LoVo (cell line): ENCODE data around the gene BLOC1S1.

ENCODE experiments used
- DNase-seq: peaks from one replicate; pipeline ENCODE4 v3.0.0-alpha.2; 2016; ENCODE audit warnings: low spot score

The BLOC1S1 gene

DNA sequence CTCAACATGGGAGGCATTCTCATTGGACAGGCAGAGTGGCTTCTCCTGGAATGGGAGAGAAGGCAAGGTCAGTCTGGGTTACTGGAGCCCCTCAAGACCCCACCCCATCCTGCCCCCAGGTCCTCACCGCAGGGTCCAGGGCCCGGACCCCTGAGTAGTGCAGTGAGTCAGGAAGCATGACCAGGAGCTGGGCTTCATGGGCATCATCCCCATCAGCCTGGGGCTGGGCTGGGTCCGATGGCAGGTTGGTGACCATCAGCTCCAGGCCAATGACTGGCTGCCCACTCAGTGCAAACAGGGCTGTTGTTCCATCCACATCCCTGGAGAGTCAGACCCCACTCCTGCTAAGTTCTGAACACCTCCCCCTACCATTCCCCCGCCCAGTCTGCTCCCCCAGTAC, 21.2 kb upstream of the BLOC1S1 start:
- DNase-seq, result no peak

DNA sequence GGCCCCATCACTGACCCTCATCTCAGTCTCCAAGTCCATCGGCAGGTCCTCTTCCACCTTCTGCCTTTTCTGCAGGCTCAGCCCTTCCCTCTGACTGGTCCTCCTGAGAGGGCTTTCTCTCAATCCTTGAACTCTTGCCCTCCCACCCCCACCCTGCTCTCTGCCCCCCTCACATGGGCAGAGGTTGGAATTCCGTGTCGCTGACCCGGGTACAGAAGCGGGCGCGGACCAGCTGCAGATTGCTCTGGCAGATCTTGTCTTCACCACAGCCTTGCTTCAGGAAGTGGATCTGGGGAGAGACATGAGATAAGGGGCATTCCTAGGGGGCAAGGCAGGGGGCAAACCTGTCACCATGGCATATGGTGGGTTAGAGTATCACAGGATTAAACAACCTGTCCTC, 20.5 kb upstream of the BLOC1S1 start:
- DNase-seq, result no peak

DNA sequence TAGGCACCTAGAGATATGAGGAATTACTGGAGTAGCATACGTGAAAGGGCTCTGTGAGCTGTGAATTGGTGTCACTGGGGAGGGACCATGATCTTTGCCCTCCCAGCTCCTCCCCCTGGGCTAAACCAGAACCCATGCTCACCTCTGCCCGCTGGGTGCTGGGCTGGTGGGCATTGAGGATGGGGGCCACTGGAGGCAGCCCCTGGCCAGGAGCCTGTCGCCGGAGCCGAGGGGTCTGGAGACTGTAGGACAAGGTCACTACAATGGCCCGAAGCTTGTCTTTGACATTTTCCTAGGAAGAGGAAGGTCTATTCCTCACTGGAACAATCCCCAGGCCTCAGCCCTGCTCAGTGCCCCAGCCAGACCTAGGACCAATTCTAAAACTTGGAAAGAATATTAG, 19.7 kb upstream of the BLOC1S1 start:
- no peak for DNase-seq

DNA sequence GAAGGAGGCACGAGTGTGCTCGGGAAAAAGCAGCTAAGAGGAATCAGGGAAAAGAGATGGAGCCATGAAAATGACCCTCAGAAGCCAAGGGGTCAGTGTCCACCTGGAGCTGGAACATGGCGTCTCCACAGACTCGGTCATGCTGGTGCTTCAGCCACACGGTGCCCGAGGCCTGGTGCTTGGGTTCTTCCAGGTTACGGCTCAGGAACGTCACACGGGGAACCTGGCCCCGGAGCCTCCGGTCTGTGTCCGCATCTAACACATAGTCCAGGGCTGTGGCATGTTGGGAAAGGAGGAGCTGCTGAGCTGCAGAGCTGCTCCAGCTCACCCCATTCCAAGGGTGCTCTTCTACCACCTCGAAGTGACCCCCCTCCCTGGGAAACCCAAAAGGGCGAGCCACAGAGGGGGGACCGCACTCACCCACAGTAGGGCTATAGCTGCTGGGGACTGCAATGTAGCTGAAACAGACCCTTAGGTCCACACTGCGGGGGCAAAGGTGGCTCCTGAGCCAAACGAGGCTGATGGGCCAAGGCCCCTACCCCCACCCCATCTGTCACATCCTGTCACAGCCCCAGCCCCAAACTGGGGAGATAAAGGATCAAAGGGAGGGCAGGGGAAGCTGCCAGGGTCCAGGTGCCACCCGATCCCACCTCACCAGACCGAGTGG, 18.9 kb upstream of the BLOC1S1 start:
- DNase-seq, result no peak

DNA sequence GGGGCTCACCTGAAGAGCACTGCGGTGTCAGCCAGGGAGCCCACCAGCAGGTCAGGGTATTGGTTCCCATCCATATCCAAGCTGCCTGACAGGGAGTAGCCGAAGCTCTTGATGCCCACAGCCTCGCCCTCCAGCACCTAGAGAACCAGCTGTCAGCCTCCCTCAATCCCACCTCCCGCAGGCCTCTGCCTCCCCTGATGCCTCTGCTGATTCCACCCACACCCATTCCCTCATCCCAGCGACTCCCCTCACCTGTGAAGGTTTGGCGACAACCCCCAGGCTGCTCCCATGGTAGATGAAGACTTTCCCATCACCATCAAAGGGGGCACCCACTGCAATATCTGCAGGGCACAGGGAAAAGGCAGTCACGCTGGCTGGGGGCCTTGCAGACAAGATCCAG, 18.2 kb upstream of the BLOC1S1 start:
- no peak for DNase-seq

DNA sequence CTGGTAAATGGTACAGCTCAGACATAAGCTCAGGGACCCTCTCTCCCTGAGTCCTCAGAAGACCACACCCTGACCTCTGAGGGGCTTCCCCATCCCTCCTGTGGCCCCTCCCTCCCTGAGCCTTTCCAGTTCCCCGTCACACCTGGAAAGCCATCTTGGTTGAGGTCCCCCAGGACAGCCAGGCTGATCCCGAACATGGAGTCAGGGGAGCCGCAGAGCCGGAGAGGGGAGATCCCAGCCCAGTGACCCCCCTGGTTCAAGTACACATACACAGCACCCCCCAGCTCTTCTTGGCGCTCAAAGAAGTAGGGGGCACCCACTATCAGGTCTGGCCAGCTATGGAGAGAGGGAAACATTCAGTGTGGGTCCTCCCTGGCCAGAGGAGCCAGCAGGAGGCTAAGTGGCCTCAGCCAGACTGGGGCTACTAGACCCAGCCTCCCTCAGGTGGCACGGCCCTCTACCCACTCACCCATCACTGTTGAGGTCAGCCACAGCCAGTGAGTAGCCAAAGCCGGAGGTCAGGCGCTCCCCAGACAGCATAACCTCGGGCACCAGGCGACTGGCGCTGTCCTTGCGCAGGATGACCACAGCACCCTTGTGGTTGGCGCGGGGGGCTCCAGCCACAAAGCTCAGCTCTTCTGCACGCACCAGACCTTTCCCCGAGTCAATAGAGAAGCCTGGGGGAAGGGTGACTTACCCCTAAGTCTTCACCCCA, 17.4 kb upstream of the BLOC1S1 start:
- no peak for DNase-seq

DNA sequence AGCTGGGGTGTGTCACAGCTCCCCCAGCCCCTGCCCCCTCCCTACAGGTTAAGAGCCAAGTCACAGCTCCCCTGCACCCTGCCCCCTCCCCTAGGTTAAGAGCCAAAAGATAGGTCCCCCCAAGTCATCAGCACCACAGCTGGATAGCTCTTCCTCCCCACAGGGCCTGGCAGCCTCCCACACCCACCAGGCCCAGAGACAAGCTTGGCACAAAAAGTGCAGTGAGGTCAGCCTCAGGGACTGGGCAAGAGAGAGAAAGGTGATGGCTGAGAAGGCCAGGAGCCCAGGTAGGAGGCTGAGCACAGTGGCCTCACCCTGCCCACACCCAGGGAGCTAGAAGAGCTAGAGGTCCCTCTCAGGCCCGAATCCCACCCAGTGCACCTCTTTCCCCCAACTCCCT, 16.9 kb upstream of the BLOC1S1 start:
- no peak for DNase-seq

DNA sequence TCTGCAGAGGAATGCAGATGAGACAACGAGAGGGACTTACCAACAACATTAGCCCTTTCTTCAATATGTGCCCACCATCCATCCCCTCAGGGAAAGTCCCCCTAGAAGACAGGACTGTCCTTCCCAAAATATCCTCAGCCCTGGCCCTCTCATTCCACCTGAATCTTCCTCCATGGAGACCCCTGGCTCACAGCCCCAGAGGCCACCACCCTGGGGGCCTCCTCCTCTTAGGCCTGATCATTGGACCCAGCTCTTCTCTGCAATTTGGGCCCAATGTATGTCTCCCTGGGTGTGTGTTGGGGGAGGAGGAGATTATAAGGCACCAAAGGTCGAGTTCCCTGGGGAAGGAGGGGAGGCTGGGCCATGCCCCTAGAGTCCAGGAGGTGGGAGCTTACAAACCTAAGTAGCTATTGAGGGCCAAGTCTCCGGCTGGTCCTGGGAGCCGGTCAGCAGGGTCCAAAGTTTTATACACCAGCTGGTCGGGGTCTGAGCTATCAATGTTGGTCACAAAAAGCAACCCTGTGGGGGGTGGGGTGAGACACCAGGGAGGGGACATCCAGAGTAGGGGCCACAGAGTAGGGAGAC, 16.3 kb upstream of the BLOC1S1 start:
- no peak for DNase-seq

DNA sequence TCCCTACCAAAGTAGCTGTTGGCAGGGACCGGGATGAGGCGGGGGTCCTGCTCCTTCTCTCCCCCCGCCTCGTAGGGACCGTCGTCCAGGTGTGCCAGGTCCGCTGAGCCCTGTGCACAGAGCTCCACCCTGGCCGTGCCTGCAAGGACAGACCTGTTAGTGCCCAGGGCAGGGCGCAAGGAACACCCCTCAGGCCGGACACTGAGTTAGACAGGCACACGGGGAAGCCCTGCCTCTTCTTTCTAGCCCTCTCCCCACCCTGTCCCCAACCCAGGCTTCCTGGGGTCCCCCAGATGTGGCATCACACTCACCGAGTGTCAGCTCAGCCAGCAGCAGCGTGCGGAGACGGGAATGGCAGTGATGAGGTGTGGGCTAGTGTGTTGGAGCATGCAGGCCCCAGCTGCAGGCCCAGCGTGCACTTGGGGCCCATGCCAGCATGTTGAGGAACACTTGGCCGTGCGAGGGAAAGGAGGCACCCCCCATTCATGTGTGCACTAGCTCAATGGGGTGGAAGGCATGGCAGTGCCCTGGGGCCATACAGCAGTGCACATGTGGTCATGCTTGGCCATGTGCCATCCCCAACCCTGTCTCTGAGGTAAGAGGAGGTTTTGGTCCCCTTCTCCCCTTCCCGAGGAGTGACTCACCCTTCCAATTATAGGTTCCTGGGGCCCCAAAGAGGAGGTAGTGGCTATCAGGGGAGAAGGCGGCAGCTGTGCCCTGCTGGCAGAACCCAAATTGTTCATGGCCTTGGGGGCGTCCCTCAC, 15.4 kb upstream of the BLOC1S1 start:
- DNase-seq, result no peak

DNA sequence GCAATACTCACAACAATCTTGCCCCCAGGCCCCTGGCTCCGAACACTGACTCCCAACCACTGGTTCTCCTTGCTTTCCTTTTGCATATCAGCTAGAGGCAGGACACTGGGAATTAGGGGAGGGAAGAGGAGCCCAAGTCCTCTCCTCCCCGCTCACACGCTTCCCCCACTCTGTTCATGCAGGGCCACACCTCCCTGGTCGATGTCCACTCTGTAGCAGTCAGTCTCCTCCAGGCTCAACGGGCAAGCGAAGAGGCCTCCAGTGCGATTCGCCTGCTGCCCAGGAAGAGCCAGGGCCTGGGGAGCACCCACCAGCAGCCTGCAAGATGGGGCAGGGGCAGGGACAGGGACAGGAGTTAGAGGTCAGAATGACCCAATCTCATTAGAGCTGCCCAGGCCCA, 13.0 kb upstream of the BLOC1S1 start:
- no peak for DNase-seq

DNA sequence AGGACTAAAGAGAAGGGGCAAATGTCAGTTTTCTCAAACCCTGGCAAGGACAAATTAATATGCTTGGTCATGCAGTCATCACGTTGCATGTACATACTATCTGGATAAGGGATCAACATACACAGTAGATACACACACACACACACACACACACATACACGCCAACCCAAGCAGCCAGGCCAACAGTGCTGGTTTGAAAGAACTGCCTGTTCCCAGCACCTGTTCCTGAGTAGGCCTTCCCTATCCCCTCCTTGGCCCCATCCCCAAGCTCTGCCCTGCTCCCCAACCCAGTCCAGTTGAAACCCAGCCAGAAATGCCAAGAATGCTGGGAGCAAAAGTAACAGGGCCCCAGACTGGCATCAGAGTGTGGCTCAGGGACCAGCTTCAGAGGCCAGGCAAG, 12.6 kb upstream of the BLOC1S1 start:
- no peak for DNase-seq

DNA sequence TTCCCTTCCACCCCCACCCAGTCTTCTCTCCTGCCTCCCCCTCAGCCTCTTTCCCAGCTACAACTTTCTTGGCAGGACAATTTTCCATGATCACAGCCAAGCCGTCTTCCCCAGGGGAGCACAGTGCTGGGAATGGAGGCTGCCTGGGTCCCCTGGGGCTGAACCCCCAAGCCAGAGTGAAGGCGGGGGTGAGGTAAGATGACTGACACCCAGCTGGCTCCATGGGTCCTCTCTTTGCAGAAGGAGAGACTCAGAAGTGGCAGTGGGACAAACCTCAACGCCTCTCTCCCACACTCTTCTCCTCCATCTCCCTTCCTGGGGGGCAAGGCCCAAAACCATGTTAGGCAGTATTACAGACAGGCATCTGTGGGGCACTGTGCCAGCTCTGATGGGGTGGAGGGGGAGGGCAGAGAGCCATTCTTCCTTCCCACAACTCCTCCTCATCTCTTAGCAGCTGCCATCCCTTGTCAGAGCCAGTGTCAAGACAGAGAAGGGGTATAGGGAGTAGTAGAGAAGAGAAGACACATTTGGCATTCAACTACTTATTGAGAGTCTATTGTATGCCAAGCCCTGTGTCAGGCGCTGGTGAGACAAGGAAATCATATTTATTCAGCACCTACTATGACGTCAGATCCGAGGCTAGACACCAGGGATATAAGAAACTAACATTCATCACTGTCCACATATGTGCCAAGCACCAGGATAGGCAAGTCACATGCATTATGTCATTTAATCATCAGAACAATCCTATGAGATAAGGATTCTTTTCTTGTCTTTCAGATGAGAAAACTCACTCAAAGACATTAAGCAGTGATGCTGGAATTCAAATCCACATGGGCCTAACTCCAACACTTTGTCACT, 11.7 kb upstream of the BLOC1S1 start:
- DNase-seq, result no peak

DNA sequence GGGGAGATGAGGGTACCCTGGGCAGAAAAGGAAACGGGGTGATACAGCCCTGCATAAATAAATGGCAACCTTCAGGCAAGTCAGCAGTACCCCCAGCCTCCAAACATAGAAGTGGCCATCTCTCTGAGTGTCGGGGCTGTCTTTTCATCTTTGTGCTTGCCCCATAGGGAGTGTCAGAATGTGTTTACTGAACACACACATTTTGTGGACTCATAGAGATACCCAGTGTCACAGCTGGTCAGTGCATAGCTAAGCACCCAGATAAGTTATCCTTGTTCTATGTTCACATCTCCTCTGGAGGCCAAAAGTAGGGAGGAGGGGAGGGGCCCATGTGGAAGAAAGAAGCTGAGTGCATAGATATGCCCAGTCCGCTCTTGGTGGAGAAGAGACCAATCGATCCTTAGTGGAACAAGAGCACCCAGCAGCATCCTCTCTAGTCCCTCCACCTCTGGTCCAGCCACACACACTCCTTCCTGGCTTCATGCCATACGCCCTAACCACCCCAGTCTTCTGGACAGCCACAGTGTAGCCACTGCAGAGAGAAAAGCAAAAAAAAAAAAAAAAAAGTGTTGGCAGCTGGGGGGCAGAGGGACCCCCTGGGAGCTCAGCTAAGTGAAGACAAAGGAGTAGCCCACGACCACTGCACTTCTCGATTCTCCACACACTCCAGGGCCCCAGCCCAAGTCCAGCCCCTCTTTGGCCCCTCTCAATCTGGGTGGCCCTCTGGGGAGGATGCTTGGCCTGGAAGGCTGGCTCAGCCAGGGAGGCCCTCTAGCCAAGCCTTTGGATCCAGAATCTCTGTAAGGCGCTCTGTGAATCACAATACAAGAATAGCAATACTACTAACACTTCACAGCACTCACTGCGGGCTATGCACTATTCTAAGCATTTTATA, 10.8 kb upstream of the BLOC1S1 start:
- DNase-seq, result no peak

DNA sequence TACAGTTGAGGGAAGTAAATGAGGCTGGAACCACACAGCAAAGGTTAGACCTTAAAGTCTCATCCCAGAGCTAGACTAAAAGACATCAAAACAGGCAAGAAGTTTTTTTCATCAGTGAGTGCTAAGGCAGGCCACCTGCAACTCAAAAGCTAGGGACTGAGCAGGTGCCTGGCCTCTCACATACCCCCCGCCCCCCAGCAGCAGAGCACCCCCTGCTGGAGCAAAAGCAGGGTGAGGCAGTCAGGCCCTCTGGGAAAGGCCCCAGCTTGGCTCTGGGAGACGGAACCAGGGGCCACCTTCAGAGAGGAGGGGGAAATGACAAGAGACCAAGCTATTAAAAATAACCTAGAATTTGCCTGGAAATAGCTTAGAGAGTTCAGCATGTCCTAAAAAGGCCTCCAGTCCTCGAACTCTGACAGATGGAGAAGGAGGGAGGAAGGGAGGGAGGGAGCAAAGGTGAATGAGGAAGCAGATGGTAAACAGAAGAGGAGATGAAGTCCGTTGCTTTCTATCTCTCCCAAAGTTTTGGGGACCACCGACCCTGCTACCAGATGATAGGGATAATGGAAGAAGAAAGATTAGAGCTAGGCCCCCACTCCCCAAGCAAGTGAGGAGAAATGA, 10.0 kb upstream of the BLOC1S1 start:
- no peak for DNase-seq

DNA sequence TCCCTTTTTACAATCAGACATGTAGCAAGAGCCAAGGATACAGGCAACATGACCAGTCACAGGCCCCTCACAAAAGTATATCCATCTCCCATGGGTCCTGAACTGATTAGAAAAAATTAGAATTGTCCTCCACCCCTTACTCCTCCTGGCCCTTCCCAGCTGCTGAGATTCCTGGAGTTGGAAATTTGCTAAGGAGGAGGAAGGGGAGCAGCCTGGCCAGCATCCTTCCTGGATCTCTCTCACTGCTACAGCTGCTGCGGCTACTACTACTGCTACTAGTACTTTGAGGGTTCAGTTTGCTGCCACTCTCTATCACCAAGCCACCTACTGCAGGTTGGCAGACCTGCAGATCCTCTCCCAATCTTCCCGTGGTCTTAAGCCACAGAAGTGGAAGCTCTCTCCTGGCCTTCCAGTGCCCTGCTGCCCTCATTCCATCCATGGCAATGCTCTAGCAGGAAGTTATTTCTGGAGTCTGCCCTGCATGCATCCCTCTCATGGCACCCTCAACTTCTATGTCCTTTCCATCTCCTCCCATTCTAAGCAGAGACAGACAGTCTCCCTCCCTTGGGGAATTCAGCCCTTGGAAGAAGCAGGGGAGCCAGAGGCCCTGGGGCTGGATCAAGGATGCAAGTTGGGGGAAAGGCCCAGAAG, 9.2 kb upstream of the BLOC1S1 start:
- DNase-seq, result no peak

DNA sequence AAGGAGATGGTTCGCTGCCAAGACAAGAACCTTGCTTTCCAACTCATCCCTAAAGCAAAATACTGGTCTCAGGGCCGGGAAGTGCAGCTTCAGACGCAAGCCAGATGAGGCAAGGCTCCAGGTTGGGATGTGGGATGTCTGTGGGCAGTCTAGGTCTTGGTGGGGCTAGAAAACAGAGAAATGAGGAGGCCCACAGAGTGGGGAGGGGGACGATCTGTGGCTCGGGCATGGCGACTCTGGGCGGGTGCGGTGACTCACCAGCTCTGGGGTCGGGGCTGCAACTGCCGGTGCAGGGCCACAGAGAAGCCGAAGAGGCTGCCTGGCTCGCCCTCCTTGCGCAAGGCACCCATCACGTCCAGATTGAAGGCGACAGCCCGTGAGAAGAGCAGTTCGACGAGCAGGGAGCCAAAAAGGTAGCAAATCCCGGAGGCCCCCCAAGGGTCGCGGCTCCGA, 8.6 kb upstream of the BLOC1S1 start:
- DNase-seq, result no peak

DNA sequence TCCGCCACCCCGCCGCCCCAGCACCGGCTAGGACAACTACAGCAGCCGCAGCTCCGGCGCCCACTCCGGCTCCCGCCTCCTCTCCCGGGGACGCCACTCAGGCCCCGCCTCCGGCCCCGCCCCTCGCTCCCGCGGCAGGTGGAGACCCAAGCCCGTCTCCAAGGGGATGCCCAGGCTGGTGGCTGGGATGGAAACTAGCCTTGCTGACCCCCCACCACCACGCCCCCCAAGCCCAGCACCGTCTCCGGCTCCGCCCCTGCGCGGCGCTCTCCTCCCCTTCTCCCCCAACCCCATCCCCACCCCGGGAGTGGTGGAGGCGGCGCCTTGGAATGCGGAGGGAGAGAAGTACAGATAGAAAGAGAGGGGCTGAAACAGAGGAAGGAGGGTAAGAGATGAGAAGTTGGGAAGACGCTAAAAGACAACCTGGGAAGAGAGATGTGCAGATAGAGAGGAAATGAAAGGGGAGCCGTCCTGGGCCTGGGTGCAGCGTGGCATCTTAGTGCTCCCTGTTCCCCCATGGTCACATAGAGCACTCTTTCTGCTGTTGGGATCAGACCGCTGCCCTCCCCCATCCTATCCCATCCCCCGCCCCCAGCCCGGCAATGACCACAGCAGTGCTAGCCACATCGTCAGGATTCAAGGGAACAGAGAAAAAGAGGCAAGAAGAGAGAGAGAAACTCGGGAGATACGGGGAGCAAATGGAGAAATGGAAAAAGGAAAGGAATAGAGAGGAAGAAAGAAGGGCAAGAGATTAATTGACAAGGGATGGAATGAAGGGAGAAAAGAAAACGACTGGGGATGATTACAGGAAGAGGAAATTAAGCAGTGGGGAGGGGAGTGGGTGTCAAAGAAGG, 7.8 kb upstream of the BLOC1S1 start, which contains the start of gene ITGA7:
TSS of gene ITGA7 (minus strand) at position 64 of the 854 bp plus-strand sequence. CDS start 222 bp downstream, outside the sequence.
- peak; percentile 57 for DNase-seq

DNA sequence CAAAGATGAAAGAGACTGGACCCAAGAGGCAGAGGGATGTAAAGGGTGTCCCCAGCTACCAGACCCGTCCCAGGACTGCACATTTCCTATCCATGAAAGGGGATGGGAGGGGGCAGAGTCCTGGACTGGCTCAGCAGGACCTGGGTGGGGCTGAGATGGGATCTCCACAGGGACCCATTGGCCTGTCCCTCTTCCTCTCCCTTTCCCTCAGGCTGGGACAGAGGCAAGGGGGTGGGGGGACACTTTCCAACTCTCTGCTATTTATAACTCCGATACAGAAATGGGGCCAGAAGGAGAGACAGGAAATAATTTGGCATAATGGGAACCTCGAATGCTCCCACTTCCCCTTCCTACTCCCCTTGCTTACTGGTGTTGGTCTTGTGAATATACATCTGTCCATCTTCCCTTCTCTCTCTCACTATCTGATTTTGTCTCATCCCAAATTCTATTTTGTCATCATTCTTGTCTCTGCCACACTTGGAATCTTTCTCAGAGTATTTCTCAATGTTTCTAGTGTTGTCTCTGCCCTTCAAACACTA, 7.1 kb upstream of the BLOC1S1 start:
- no peak for DNase-seq
